Hair follicular keratinocyte (primary cell): ENCODE data around the gene WIPF3. TPM values are rescaled to one million over a fixed set of nuclear protein-coding genes. Genes with fewer than 3 reads are reported as not detected.

Experiments
- total RNA-seq: library from RNA; depleted of rRNA; stranded (reverse); fragments of >200 nt; gene quantifications from 2 replicates; pipeline ENCODE4 v1.2.3, GENCODE V29; 2015

WIPF3 gene
- 0.08 TPM in 2 replicates for total RNA-seq

GRCh38 chr7:29806208-29806994 lies at the start of gene WIPF3:
WIPF3 (plus strand) TSS chr7:29806508; CDS start chr7:29834725, 28,217 bp downstream.

Other genes with a start within 250 kb of the WIPF3 start
- 2.7 and 6.3 TPM in 2 replicates for gene PRR15, start 242.7 kb upstream of the WIPF3 start, total RNA-seq
- 55.0 and 56.8 TPM in 2 replicates for gene SCRN1, start 183.3 kb downstream of the WIPF3 start, total RNA-seq
- gene FKBP14, start 220.2 kb downstream of the WIPF3 start, total RNA-seq: 15.9 and 16.9 TPM in 2 replicates
- 7.7 and 8.8 TPM in 2 replicates for gene PLEKHA8, start 221.9 kb downstream of the WIPF3 start, total RNA-seq